H9 (cell line): ENCODE data around the gene ANKRD30BL. TPM values are rescaled to one million over a fixed set of nuclear protein-coding genes. Genes with fewer than 3 reads are reported as not detected.
"Not testable (repeated sequence)": the region's sequence is repeated elsewhere in the genome, so short reads cannot be mapped to it uniquely, and the experiment has no call there.

Experiments
- DNase-seq: peaks from one replicate; pipeline ENCODE4 v3.0.0-alpha.2; 2017
- H2AFZ ChIP-seq: one replicate; pipeline ENCODE4 v1.6.1; 2013; ENCODE audit warnings: mild to moderate bottlenecking, low read length, control low read depth, moderate library complexity
- H2AK5ac ChIP-seq: 2 replicates; pipeline ENCODE4 v1.6.1; 2013; ENCODE audit warnings: low read length, control low read depth, mixed read lengths; ENCODE audit not compliant: insufficient read length
- H2BK120ac ChIP-seq: one replicate; pipeline ENCODE4 v1.6.1; 2013; ENCODE audit warnings: low read depth, mild to moderate bottlenecking, low read length, control low read depth, inconsistent platforms; ENCODE audit not compliant: poor library complexity, severe bottlenecking
- H2BK12ac ChIP-seq: 2 replicates; pipeline ENCODE4 v1.6.1; 2013; ENCODE audit warnings: low read length, control low read depth, mixed read lengths, low read depth; ENCODE audit not compliant: insufficient read length
- H2BK15ac ChIP-seq: 2 replicates; pipeline ENCODE4 v1.6.1; 2013; ENCODE audit warnings: low read depth, low read length, control low read depth
- H2BK20ac ChIP-seq: one replicate; pipeline ENCODE4 v1.6.1; 2013; ENCODE audit warnings: low read depth, mild to moderate bottlenecking, low read length, control low read depth, inconsistent platforms; ENCODE audit not compliant: poor library complexity, severe bottlenecking
- H2BK5ac ChIP-seq: 2 replicates; pipeline ENCODE4 v1.6.1; 2013; ENCODE audit warnings: low read length, control low read depth, mixed read lengths; ENCODE audit not compliant: insufficient read length
- H3K14ac ChIP-seq: 2 replicates; pipeline ENCODE4 v1.6.1; 2013; ENCODE audit warnings: low read length, control low read depth; ENCODE audit not compliant: insufficient read depth
- H3K18ac ChIP-seq: 2 replicates; pipeline ENCODE4 v1.6.1; 2013; ENCODE audit warnings: low read depth, mild to moderate bottlenecking, mixed read lengths, low read length, control low read depth; ENCODE audit not compliant: insufficient read length
- H3K23ac ChIP-seq: 2 replicates; pipeline ENCODE4 v1.6.1; 2013; ENCODE audit warnings: low read length, control low read depth, mixed read lengths, low read depth; ENCODE audit not compliant: insufficient read length
- H3K23me2 ChIP-seq: 2 replicates; pipeline ENCODE4 v1.6.1; 2013; ENCODE audit warnings: low read depth, mild to moderate bottlenecking, mixed read lengths, low read length, control low read depth; ENCODE audit not compliant: insufficient read length, poor library complexity, severe bottlenecking
- H3K27ac ChIP-seq: 2 replicates; pipeline ENCODE4 v1.5.1; 2013; ENCODE audit warnings: low read length, control low read depth, mixed read lengths, low read depth; ENCODE audit not compliant: insufficient read length
- H3K27me3 ChIP-seq: 2 replicates; pipeline ENCODE4 v1.6.1; 2013; ENCODE audit warnings: low read length, control low read depth, inconsistent platforms; ENCODE audit not compliant: insufficient read depth
- H3K4ac ChIP-seq: 2 replicates; pipeline ENCODE4 v1.6.1; 2013; ENCODE audit warnings: low read depth, mild to moderate bottlenecking, control low read depth, inconsistent platforms, low read length, moderate library complexity
- H3K4me1 ChIP-seq: 2 replicates; pipeline ENCODE4 v1.6.1; 2013; ENCODE audit warnings: low read length, control low read depth, inconsistent platforms; ENCODE audit not compliant: insufficient read depth
- H3K4me2 ChIP-seq: 2 replicates; pipeline ENCODE4 v1.6.1; 2013; ENCODE audit warnings: low read length, control low read depth, mixed read lengths; ENCODE audit not compliant: insufficient read length, insufficient read depth
- H3K56ac ChIP-seq: 2 replicates; pipeline ENCODE4 v1.6.1; 2013; ENCODE audit warnings: low read depth, mild to moderate bottlenecking, mixed read lengths, low read length, control low read depth; ENCODE audit not compliant: insufficient read length
- H3K79me1 ChIP-seq: 2 replicates; pipeline ENCODE4 v1.6.1; 2013; ENCODE audit warnings: low read depth, mild to moderate bottlenecking, moderate library complexity, low read length, control low read depth, inconsistent platforms; ENCODE audit not compliant: insufficient read depth, poor library complexity, severe bottlenecking
- H3K79me2 ChIP-seq: 2 replicates; pipeline ENCODE4 v1.6.1; 2013; ENCODE audit warnings: low read length, control low read depth, inconsistent platforms; ENCODE audit not compliant: insufficient read depth
- H3K9ac ChIP-seq: 2 replicates; pipeline ENCODE4 v1.6.1; 2013; ENCODE audit warnings: low read length, control low read depth, mixed read lengths; ENCODE audit not compliant: insufficient read length; ENCODE audit errors: extremely low read depth
- H3K9me3 ChIP-seq: one replicate; pipeline ENCODE4 v1.6.1; 2013; ENCODE audit warnings: low read depth, low read length, inconsistent platforms; ENCODE audit not compliant: control insufficient read depth
- H3T11ph ChIP-seq: one replicate; pipeline ENCODE4 v1.6.1; 2013; ENCODE audit warnings: mild to moderate bottlenecking, low read length, control low read depth, inconsistent platforms
- H4K20me1 ChIP-seq: one replicate; pipeline ENCODE4 v1.6.1; 2013; ENCODE audit not compliant: control insufficient read depth, insufficient read length, insufficient read depth
- H4K5ac ChIP-seq: 2 replicates; pipeline ENCODE4 v1.6.1; 2013; ENCODE audit warnings: low read depth, mild to moderate bottlenecking, mixed read lengths, low read length, control low read depth; ENCODE audit not compliant: insufficient read length
- H4K8ac ChIP-seq: replicated peaks from 2 replicates; pipeline ENCODE4 v1.6.1; 2013; ENCODE audit warnings: low read length, control low read depth, mixed read lengths, low read depth; ENCODE audit not compliant: insufficient read length
- H4K91ac ChIP-seq: 2 replicates; pipeline ENCODE4 v1.6.1; 2013; ENCODE audit warnings: low read depth, mild to moderate bottlenecking, moderate library complexity, mixed read lengths, low read length, control low read depth; ENCODE audit not compliant: insufficient read length
- H3K27ac Mint-ChIP-seq, 3 experiments: 2 replicates in 2 of 3; 3 replicates in 1 of 3; pipeline ENCODE4 v1.8.0; 2020 to 2021; ENCODE audit warnings: mixed read lengths in 3 of 3, mild to moderate bottlenecking in 1 of 3, moderate library complexity in 1 of 3
- H3K27me3 Mint-ChIP-seq: 2 replicates; pipeline ENCODE4 v1.8.0; 2021; ENCODE audit warnings: low read depth, mild to moderate bottlenecking, moderate library complexity, mixed read lengths
- H3K36me3 Mint-ChIP-seq, 3 experiments: 2 replicates in 2 of 3; 3 replicates in 1 of 3; pipeline ENCODE4 v1.8.0; 2020 to 2021; ENCODE audit warnings: low read depth in 3 of 3, mixed read lengths in 3 of 3; ENCODE audit not compliant: insufficient read depth in 1 of 3
- H3K4me1 Mint-ChIP-seq, 2 experiments: 2 replicates each; pipeline ENCODE4 v1.8.0; 2020; ENCODE audit warnings: mixed read lengths in 2 of 2
- H3K4me3 Mint-ChIP-seq, 2 experiments: 2 replicates in 1 of 2; 3 replicates in 1 of 2; pipeline ENCODE4 v1.8.0; 2020 to 2021; ENCODE audit warnings: mild to moderate bottlenecking in 2 of 2, mixed read lengths in 2 of 2, moderate library complexity in 1 of 2
- H3K9me3 Mint-ChIP-seq, 2 experiments: 2 replicates in 1 of 2; 3 replicates in 1 of 2; pipeline ENCODE4 v1.8.0; 2020; ENCODE audit warnings: mild to moderate bottlenecking in 2 of 2, mixed read lengths in 2 of 2, moderate library complexity in 1 of 2
- WGBS: extraction: QIAGEN DNeasy Blood & Tissue Kit; methylation state at CpG from one replicate; pipeline ENCODE4 v1.1.7; 2013; ENCODE audit warnings: missing lambda C conversion rate, low lambda C conversion rate, mixed read lengths; ENCODE audit not compliant: insufficient read length; ENCODE audit errors: extremely low coverage; 5-methylcytosine and 5-hydroxymethylcytosine counted together
- total RNA-seq: library from RNA; stranded (reverse); gene quantifications from 2 replicates; pipeline ENCODE4 v1.2.1, GENCODE V29; 2021

ANKRD30BL gene
- total RNA-seq, 1 experiment from 2014 or later: not detected

- not testable (repeated sequence) for H3K56ac ChIP-seq, H3K27ac Mint-ChIP-seq, H2AFZ ChIP-seq, H4K91ac ChIP-seq, H3T11ph ChIP-seq, H3K23me2 ChIP-seq, H3K9me3 ChIP-seq, H3K27me3 Mint-ChIP-seq, H4K5ac ChIP-seq, H2BK5ac ChIP-seq, H3K4ac ChIP-seq, H2BK20ac ChIP-seq, H4K8ac ChIP-seq, H3K27ac ChIP-seq, H3K27me3 ChIP-seq, H3K4me1 ChIP-seq, H3K4me2 ChIP-seq, H3K9ac ChIP-seq, H3K36me3 Mint-ChIP-seq, H2BK15ac ChIP-seq, H3K18ac ChIP-seq, H3K79me1 ChIP-seq, H3K14ac ChIP-seq, H4K20me1 ChIP-seq, DNase-seq, H2AK5ac ChIP-seq, H3K4me3 Mint-ChIP-seq, H3K9me3 Mint-ChIP-seq, H3K4me1 Mint-ChIP-seq, H2BK12ac ChIP-seq, H3K79me2 ChIP-seq, H3K23ac ChIP-seq, H2BK120ac ChIP-seq
- no CpG with 5 or more reads among the region's 5 CpGs for WGBS
Observed at GRCh38 chr2:132192854-132193253, 31.1 kb upstream of the ANKRD30BL start.

DNA sequence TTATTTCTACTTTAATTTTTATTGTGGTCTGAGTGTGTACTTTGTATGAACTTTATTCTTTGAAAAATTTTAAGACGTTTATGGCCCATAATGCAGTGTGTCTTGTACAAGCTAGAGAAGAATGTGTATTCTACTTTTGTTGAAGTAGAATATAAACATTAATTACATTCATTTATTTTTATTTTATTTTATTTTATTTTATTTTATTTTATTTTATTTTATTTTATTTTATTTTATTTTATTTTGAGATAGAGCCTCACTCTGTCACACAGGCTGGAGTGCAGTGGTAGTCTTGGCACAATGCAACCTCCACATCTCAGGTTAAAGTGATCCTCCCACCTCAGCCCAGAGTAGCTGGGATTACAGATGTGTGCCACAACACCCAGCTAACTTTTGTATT lies 5.3 kb upstream of the ANKRD30BL start:
- H4K91ac ChIP-seq, H3K14ac ChIP-seq, DNase-seq, H3K23ac ChIP-seq, H3K18ac ChIP-seq, H4K5ac ChIP-seq, H3K4me3 Mint-ChIP-seq, H2BK12ac ChIP-seq, H3K23me2 ChIP-seq, H2BK20ac ChIP-seq, H2AFZ ChIP-seq, H2AK5ac ChIP-seq, H3K79me1 ChIP-seq, H2BK5ac ChIP-seq, H4K8ac ChIP-seq, H3K4me1 ChIP-seq, H2BK120ac ChIP-seq, H3K27me3 ChIP-seq, H3K4me1 Mint-ChIP-seq, H4K20me1 ChIP-seq, H3K36me3 Mint-ChIP-seq, H3K9me3 Mint-ChIP-seq, H3K4ac ChIP-seq, H3K9ac ChIP-seq, H3K27ac ChIP-seq, H3K27me3 Mint-ChIP-seq, H3K9me3 ChIP-seq, H3K56ac ChIP-seq, H3K27ac Mint-ChIP-seq, H3T11ph ChIP-seq, H3K79me2 ChIP-seq, H3K4me2 ChIP-seq, H2BK15ac ChIP-seq: not testable (repeated sequence)
- WGBS: no CpG with 5 or more reads among the region's 1 CpG
